Measurements from ENCODE around the gene PTGIS.

Gene PTGIS

DNA sequence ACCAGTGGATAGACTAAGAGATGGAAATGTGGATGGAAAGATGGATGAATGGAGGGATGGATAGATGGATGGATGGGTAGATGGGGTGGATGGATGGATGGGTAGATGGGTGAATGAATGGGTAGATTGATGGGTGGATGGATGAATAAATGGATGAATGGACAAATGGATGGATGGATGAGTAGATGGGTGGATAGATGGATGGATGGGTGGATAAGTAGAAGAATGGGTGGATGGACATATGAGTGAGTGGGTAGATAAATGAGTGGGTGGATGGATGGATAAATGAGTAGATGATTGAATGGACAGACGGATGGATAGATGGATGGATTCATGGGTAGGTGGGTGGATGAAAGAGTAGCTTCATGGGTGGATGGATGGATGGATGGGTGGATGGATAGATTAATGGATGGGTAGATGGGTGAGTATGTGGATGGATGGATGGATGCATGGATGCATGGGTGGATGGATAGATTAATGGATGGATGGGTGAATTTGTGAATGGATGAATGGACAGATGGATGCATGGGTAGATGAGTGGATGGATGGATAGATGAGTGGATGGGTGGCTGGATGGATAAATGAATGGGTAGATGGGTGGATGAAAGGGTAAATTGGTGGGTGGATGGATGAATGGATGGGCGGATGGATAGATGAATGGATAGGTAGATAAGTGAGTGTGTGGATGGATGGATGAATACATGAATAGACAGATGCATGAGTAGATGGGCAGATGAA lies 56.0 kb downstream of the PTGIS start:
- Histone ChIP-seq H3K4me3 (ENCODE audit: low read depth, low read length) (no peak overlapping the region), H3K27me3 (no peaks in the 10 kb centered on the region), H3K36me3 (no peaks in the 10 kb centered on the region), H3K9me3 (no peaks in the 10 kb centered on the region), H3K4me1 (no peaks in the 10 kb centered on the region)
- TF ChIP-seq, protein P1, sequence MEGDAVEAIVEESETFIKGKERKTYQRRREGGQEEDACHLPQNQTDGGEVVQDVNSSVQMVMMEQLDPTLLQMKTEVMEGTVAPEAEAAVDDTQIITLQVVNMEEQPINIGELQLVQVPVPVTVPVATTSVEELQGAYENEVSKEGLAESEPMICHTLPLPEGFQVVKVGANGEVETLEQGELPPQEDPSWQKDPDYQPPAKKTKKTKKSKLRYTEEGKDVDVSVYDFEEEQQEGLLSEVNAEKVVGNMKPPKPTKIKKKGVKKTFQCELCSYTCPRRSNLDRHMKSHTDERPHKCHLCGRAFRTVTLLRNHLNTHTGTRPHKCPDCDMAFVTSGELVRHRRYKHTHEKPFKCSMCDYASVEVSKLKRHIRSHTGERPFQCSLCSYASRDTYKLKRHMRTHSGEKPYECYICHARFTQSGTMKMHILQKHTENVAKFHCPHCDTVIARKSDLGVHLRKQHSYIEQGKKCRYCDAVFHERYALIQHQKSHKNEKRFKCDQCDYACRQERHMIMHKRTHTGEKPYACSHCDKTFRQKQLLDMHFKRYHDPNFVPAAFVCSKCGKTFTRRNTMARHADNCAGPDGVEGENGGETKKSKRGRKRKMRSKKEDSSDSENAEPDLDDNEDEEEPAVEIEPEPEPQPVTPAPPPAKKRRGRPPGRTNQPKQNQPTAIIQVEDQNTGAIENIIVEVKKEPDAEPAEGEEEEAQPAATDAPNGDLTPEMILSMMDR (IDR thresholded peaks at IDR 0.05; ENCODE audit: low read depth, low read length) = no peak
- DNase-seq = no peak

DNA sequence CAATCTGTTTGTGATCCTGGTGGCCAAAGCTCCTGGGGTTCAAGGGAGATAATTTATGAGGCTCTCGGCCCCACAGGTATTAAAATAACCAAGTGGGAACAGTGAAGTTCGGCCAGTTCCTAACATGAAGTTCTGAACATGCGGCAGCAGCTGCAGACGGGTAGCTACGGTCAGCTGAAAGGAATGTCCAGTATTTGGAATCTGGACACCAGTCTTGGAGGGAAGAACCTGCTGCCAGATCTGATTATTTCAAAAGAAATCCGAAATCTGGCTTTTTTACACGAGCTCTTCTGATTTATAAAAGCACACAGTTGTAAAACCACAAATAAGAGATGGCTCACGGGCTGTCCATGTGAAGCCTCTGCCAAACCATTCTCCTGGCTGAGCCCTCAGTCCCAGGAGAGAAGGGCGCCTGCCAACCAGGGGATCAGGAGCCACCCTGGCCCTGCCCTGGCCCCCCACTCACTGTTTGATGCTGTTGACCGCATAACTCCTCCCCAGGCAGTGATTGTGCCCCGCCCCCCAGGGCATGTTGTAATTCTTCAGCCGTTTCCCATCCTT lies 57.3 kb downstream of the PTGIS start:
- Histone ChIP-seq H3K36me3 (no peaks in the 10 kb centered on the region), H3K4me3 (ENCODE audit: low read depth, low read length) (no peak overlapping the region), H3K27me3 (no peaks in the 10 kb centered on the region), H3K9me3 (no peaks in the 10 kb centered on the region), H3K4me1 (peaks cover 4% of the 10 kb centered on the region)
- TF ChIP-seq, protein P1 (IDR thresholded peaks at IDR 0.05; ENCODE audit: low read depth, low read length) = no peak
- DNase-seq = no peak

DNA sequence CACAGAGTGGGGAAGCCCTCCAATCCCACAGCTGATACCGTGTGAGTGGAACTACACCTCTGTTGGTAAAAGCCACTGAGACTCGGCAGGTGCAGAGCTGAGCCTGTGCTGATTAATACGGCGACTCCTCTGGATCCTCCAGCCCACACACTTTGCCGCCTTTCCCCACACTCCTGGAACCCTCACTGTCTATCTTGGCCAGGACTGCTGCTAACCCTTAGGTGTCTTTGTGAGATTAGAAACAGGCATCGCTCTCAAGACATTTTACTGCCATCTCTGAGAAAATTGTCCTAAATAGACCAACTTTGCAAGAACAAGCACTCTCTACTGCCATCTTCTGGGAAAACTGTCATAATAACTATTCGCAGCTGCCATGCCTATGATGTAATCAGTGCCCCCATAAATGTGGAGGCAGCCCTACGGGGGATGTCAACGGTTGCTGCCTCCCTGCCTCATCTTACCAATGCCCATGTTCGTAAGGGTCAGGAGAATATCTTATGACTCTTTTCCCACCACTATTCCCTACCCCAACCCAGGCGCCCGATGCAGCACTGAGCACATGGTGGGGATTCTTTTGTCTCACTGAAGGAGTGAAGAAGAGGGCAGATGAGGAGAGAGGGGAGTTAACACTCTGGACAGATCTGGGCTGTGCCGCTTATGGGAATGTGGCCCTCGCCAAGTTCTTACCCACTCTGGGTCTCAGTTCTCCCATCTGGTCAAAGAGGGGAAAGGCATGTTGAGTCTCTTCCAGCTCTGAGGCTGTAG lies 59.3 kb downstream of the PTGIS start:
- H3K36me3 ChIP-seq = no peaks in the 10 kb centered on the region
- TF ChIP-seq, protein P1 (IDR thresholded peaks at IDR 0.05; ENCODE audit: low read depth, low read length) = peak; percentile 69
- H3K4me1 ChIP-seq = peaks cover 10% of the 10 kb centered on the region
- H3K27me3 ChIP-seq = no peaks in the 10 kb centered on the region
- H3K4me3 ChIP-seq (ENCODE audit: low read depth, low read length) = peak overlapping the region; percentile 36
- no peaks in the 10 kb centered on the region for H3K9me3 ChIP-seq
- peak; percentile 28 for DNase-seq

DNA sequence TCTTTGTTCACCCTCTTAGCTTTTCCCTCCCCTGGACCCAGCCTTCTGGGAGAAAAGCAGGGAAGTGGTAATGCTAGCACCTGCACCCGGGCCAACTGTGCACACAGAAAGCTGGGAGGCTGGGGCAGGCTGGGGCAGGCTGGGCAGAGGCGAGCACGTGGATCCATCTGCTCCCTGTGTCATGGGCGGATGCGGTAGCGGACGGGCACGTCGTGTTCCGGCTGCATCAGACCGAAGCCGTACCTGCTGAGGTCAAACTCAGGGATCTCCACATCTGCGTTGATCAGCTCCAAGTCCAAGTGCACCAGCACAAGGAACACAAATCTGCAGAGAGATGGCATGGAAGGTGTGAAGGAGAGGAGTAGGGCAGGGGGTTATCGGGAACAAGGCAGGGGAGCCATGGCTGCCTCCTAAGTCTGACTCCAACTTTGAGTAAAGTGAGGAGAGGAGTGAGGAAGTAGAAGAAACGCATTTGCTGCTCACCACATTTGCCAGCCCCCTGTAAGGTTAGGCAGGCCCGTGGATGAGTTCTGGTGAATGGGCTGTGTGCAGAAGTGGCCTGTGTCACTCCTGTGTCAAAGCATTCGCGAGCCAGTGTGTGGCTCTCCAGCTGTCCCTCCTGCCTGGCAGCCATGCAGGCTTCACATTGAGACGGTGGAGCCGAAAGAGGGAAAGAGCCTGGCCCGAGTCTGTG lies 60.0 kb downstream of the PTGIS start:
- Histone ChIP-seq H3K36me3 (no peaks in the 10 kb centered on the region), H3K4me3 (ENCODE audit: low read depth, low read length) (peak overlapping the region; percentile 36), H3K4me1 (peaks cover 10% of the 10 kb centered on the region), H3K27me3 (no peaks in the 10 kb centered on the region), H3K9me3 (no peaks in the 10 kb centered on the region)
- no peak for DNase-seq
- TF ChIP-seq, protein P1 (IDR thresholded peaks at IDR 0.05; ENCODE audit: low read depth, low read length) = no peak

DNA sequence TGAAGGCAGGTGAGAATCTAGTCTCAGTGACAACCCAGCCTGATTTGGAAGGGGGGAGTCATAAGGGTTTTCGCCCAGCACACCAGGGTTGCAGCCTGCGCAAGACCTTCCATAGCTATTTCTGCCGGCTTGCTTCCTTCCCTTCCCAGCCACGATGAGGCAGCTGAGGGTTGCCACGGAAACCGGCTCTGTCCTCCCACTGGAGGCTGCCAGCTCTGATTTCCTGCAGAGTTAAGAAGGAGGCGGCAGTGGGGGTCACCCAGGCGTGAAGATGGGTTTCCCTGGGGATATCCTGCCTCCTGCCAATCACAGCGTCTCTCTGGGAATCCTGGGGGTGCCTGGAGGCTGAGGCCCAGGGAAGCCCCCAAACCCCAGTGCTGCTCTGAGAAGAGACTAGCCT lies 62.4 kb downstream of the PTGIS start:
- Histone ChIP-seq H3K36me3 (no peaks in the 10 kb centered on the region), H3K4me3 (ENCODE audit: low read depth, low read length) (peak overlapping the region; percentile 26), H3K4me1 (peaks cover 10% of the 10 kb centered on the region), H3K9me3 (no peaks in the 10 kb centered on the region), H3K27me3 (no peaks in the 10 kb centered on the region)
- TF ChIP-seq, protein P1 (IDR thresholded peaks at IDR 0.05; ENCODE audit: low read depth, low read length) = no peak
- peak; percentile 87 for DNase-seq

Data from BE2C (cell line).